ENCODE data around the gene ENTPD2.

GRCh38 chr9:137064880-137065164 is 11.0 kb upstream of the ENTPD2 start:
- no peak for TF ChIP-seq RAD21 (IDR thresholded peaks at IDR 0.05)
- no peak for TF ChIP-seq CTCF (IDR thresholded peaks at IDR 0.05; ENCODE audit: low read depth, low read length, missing input control)
- TF ChIP-seq YY1 (IDR thresholded peaks at IDR 0.05) = no peak
- TF ChIP-seq FOXA1 (IDR thresholded peaks at IDR 0.05) = no peak
- no peak for TF ChIP-seq TAF1 (conservative IDR thresholded peaks at IDR 0.05)
- TF ChIP-seq HNF4A (conservative IDR thresholded peaks at IDR 0.05) = no peak
- no peak for TF ChIP-seq ZBTB33 (IDR thresholded peaks at IDR 0.05)
- no peak for TF ChIP-seq MAX (IDR thresholded peaks at IDR 0.05)
- TF ChIP-seq GABPA (IDR thresholded peaks at IDR 0.05 in 1 of 2, conservative IDR thresholded peaks at IDR 0.05 in 1 of 2) = no peak
- TF ChIP-seq RXRA (IDR thresholded peaks at IDR 0.05) = no peak
- TF ChIP-seq REST (IDR thresholded peaks at IDR 0.05) = no peak
- no peak for TF ChIP-seq SP1 (IDR thresholded peaks at IDR 0.05)
